22Rv1 (cell line): ENCODE results near the gene OR52B2.

Experiments
- CTCF ChIP-seq: fragments of 450-650 bp; IDR thresholded peaks from 2 replicates; pipeline ENCODE4 v1.5.1; 2017; ENCODE audit warnings: mild to moderate bottlenecking
- ZFX ChIP-seq: fragments of 450-650 bp; IDR thresholded peaks from 2 replicates; pipeline ENCODE4 v1.6.1; 2017; ENCODE audit warnings: antibody characterized with exemption, borderline replicate concordance

GRCh38 chr11:6206456-6207180 lies 36.5 kb upstream of the OR52B2 start:
- no peak for TF ChIP-seq CTCF
- no peak for TF ChIP-seq ZFX
